IMR-90 (cell line): ENCODE data around the gene ALKAL2. TPM values are rescaled to one million over a fixed set of nuclear protein-coding genes. Genes with fewer than 3 reads are reported as not detected.

Source experiments
- ATAC-seq: fragments of 200-7000 bp; cut with Tn5 transposase; 2 replicates; pipeline ENCODE4 v1.9.1; 2020; ENCODE audit warnings: low read depth, mild to moderate bottlenecking, moderate library complexity
- BruUV-seq: library from RNA; stranded (reverse); fragments of 400-500 nt; replicated peaks from 2 replicates; lab custom pipeline; 2021; lab: Mats Ljungman, UMichigan
- CTCF ChIA-PET: fragments of 300-600 bp; formaldehyde crosslinking; extraction: SDS; loops from one replicate; lab custom pipeline; 2021; ENCODE audit warnings: antibody characterized with exemption; lab: Yijun Ruan, JAX
- POLR2A ChIA-PET: fragments of 300-600 bp; sonication (Branson Sonifier 250); formaldehyde crosslinking; loops from one replicate; lab custom pipeline; 2022; ENCODE audit warnings: antibody characterized with exemption; ENCODE audit not compliant: unreplicated experiment; lab: Charles Lee
- DNase-seq: peaks from one replicate; pipeline ENCODE4 v3.0.0; 2013
- H2AFZ ChIP-seq: replicated peaks from 2 replicates; pipeline ENCODE3; 2013; ENCODE audit warnings: low read length, mild to moderate bottlenecking; ENCODE audit not compliant: poor library complexity
- H2AK5ac ChIP-seq: 2 replicates; pipeline ENCODE4 v1.6.1; 2013; ENCODE audit warnings: low read depth, low read length, inconsistent platforms
- H2AK9ac ChIP-seq: replicated peaks from 2 replicates; pipeline ENCODE3; 2013; ENCODE audit warnings: mild to moderate bottlenecking, low read depth, low read length, moderate library complexity; ENCODE audit not compliant: poor library complexity
- H2BK120ac ChIP-seq: 2 replicates; pipeline ENCODE4 v1.6.1; 2013; ENCODE audit warnings: low read depth, low read length, inconsistent platforms
- H2BK15ac ChIP-seq: 3 replicates; pipeline ENCODE4 v1.6.1; 2013; ENCODE audit warnings: low read depth, low read length, inconsistent platforms
- H2BK20ac ChIP-seq: 2 replicates; pipeline ENCODE4 v1.6.1; 2013; ENCODE audit warnings: low read depth, mild to moderate bottlenecking, inconsistent platforms, low read length, moderate library complexity
- H2BK5ac ChIP-seq: 2 replicates; pipeline ENCODE4 v1.6.1; 2013; ENCODE audit warnings: mild to moderate bottlenecking, low read depth, low read length, inconsistent platforms; ENCODE audit not compliant: poor library complexity, severe bottlenecking
- H3K14ac ChIP-seq: replicated peaks from 2 replicates; pipeline ENCODE4 v1.6.1; 2013; ENCODE audit warnings: low read depth, low read length, inconsistent platforms
- H3K18ac ChIP-seq: 2 replicates; pipeline ENCODE4 v1.6.1; 2013; ENCODE audit warnings: low read depth, low read length, control low read depth
- H3K23ac ChIP-seq: 2 replicates; pipeline ENCODE4 v1.6.1; 2013; ENCODE audit warnings: low read depth, low read length, inconsistent platforms
- H3K27ac ChIP-seq: 2 replicates; pipeline ENCODE4 v1.5.1; 2013; ENCODE audit warnings: mild to moderate bottlenecking, control low read depth, low read length; ENCODE audit not compliant: insufficient read depth
- H3K27me3 ChIP-seq: 2 replicates; pipeline ENCODE4 v1.6.1; 2013; ENCODE audit warnings: low read length; ENCODE audit not compliant: control insufficient read depth, insufficient read depth
- H3K36me3 ChIP-seq: 2 replicates; pipeline ENCODE4 v1.6.1; 2013; ENCODE audit warnings: low read length, mixed read lengths; ENCODE audit not compliant: control insufficient read depth, insufficient read depth
- H3K4ac ChIP-seq: 2 replicates; pipeline ENCODE4 v1.6.1; 2013; ENCODE audit warnings: low read depth, low read length, inconsistent platforms
- H3K4me1 ChIP-seq: 2 replicates; pipeline ENCODE4 v1.6.1; 2013; ENCODE audit warnings: low read length, mixed read lengths; ENCODE audit not compliant: control insufficient read depth, insufficient read depth
- H3K4me2 ChIP-seq: 2 replicates; pipeline ENCODE4 v1.6.1; 2013; ENCODE audit warnings: low read depth, mild to moderate bottlenecking, control low read depth, low read length, moderate library complexity
- H3K4me3 ChIP-seq: 2 replicates; pipeline ENCODE4 v1.5.1; 2013; ENCODE audit warnings: low read depth, mild to moderate bottlenecking, control low read depth, low read length, moderate library complexity; ENCODE audit not compliant: insufficient read depth
- H3K56ac ChIP-seq: 2 replicates; pipeline ENCODE4 v1.6.1; 2013; ENCODE audit warnings: low read length, inconsistent platforms; ENCODE audit not compliant: insufficient read depth; ENCODE audit errors: extremely low read depth
- H3K79me1 ChIP-seq, 2 experiments: 2 replicates each; pipeline ENCODE4 v1.6.1; 2013; ENCODE audit warnings: low read length in 2 of 2, inconsistent platforms in 1 of 2, low read depth in 1 of 2
- H3K9ac ChIP-seq: 2 replicates; pipeline ENCODE4 v1.6.1; 2013; ENCODE audit warnings: low read depth, low read length, control low read depth
- H3K9me1 ChIP-seq: 2 replicates; pipeline ENCODE4 v1.6.1; 2013; ENCODE audit warnings: low read length, inconsistent platforms; ENCODE audit not compliant: insufficient read depth
- H3K9me3 ChIP-seq: 2 replicates; pipeline ENCODE4 v1.6.1; 2013; ENCODE audit warnings: low read length; ENCODE audit not compliant: control insufficient read depth, insufficient read depth
- H4K20me1 ChIP-seq: 2 replicates; pipeline ENCODE4 v1.6.1; 2013; ENCODE audit warnings: low read length, inconsistent platforms; ENCODE audit not compliant: insufficient read depth
- H4K5ac ChIP-seq: 2 replicates; pipeline ENCODE4 v1.6.1; 2013; ENCODE audit warnings: mild to moderate bottlenecking, low read depth, low read length, control low read depth
- H4K8ac ChIP-seq, 2 experiments: 2 replicates each; pipeline ENCODE4 v1.6.1; 2013; ENCODE audit warnings: low read depth in 2 of 2, low read length in 2 of 2, control low read depth in 1 of 2, inconsistent platforms in 1 of 2
- H4K91ac ChIP-seq: 2 replicates; pipeline ENCODE4 v1.6.1; 2013; ENCODE audit warnings: low read depth, low read length, inconsistent platforms; ENCODE audit not compliant: insufficient read depth
- CEBPB ChIP-seq: IDR thresholded peaks from 2 replicates; pipeline ENCODE4 v1.6.1; 2012; ENCODE audit warnings: low read depth, low read length, improper control_type of control experiment
- CHD1 ChIP-seq: IDR thresholded peaks from 2 replicates; pipeline ENCODE4 v1.6.1; 2012; ENCODE audit warnings: low read depth, low read length, improper control_type of control experiment
- FOS ChIP-seq: fragments of 150-350 bp; IDR thresholded peaks from 2 replicates; pipeline ENCODE4 v1.6.1; 2016; ENCODE audit warnings: low read depth, low read length
- MAFK ChIP-seq: IDR thresholded peaks from 2 replicates; pipeline ENCODE4 v1.6.1; 2012; ENCODE audit warnings: low read depth, low read length, improper control_type of control experiment
- MAZ ChIP-seq: IDR thresholded peaks from 2 replicates; pipeline ENCODE4 v1.6.1; 2012; ENCODE audit warnings: low read depth, mild to moderate bottlenecking, low read length, improper control_type of control experiment, moderate library complexity, borderline replicate concordance
- NFE2L2 ChIP-seq: fragments of 150-350 bp; IDR thresholded peaks from 2 replicates; pipeline ENCODE4 v1.6.1; 2016; ENCODE audit warnings: low read depth, mild to moderate bottlenecking, low read length
- POLR2A ChIP-seq: IDR thresholded peaks from 2 replicates; pipeline ENCODE4 v1.6.1; 2012; ENCODE audit warnings: mild to moderate bottlenecking, low read depth, low read length
- RCOR1 ChIP-seq: IDR thresholded peaks from 2 replicates; pipeline ENCODE4 v1.6.1; 2012; ENCODE audit warnings: mild to moderate bottlenecking, low read length, improper control_type of control experiment; ENCODE audit not compliant: insufficient replicate concordance
- RFX5 ChIP-seq: IDR thresholded peaks from 2 replicates; pipeline ENCODE4 v1.8.0; 2012; ENCODE audit warnings: low read depth, mild to moderate bottlenecking, low read length, moderate library complexity
- SMC3 ChIP-seq: fragments of 150-350 bp; IDR thresholded peaks from 2 replicates; pipeline ENCODE4 v1.6.1; 2016; ENCODE audit warnings: low read depth, mild to moderate bottlenecking, antibody characterized with exemption, low read length, moderate library complexity
- WGBS, 2 experiments: methylation state at CpG; one replicate each; pipeline versions ENCODE4 v1.1.5 to v1.1.7; 2013; ENCODE audit warnings: missing lambda C conversion rate in 2 of 2; ENCODE audit not compliant: insufficient read length in 1 of 2; ENCODE audit errors: extremely low coverage in 2 of 2; 5-methylcytosine and 5-hydroxymethylcytosine counted together
- dilution Hi-C: fragments of 300-500 bp; cut with HindIII; formaldehyde crosslinking; loops from one replicate; pipeline ENCODE4 v1.14.3; 2018; ENCODE audit warnings: low sequenced_read_pairs; ENCODE audit not compliant: unreplicated experiment
- in situ Hi-C: fragments of 300-500 bp; cut with MboI; formaldehyde crosslinking; loops from 3 replicates; pipeline ENCODE4 v1.14.3; 2019; ENCODE audit warnings: low sequenced_read_pairs, inconsistent platforms, mixed read lengths
- intact Hi-C: fragments of 100-400 bp; cut with micrococcal nuclease; formaldehyde crosslinking; loops from 2 replicates; pipeline ENCODE4 v1.10.0; 2022
- polyA plus RNA-seq, 3 experiments: library from polyadenylated mRNA; depleted of rRNA; stranded (reverse); fragments of >200 nt; gene quantifications; 2 replicates each; pipeline ENCODE4 v1.2.3, GENCODE V29; 2012; ENCODE audit warnings: low replicate concordance in 1 of 3
- total RNA-seq: library from RNA; depleted of rRNA; stranded (reverse); fragments of >200 nt; gene quantifications from 2 replicates; pipeline ENCODE4 v1.2.3, GENCODE V29; 2012
- TF ChIP-seq, protein P1 (sequence below): fragments of 150-350 bp; IDR thresholded peaks from 2 replicates; pipeline ENCODE4 v1.6.1; 2016; ENCODE audit warnings: low read depth, mild to moderate bottlenecking, low read length, moderate library complexity, borderline replicate concordance
- TF ChIP-seq, protein P2 (sequence below): conservative IDR thresholded peaks from 2 replicates; pipeline ENCODE4 v1.5.1; 2012; ENCODE audit warnings: mild to moderate bottlenecking, low read depth, low read length, improper control_type of control experiment

Gene ALKAL2
- total and polyA plus RNA-seq, 2 of the 4 experiments (the other 2 are of a cell fraction): not detected

GRCh38 chr2:271917-272316, 16.0 kb downstream of the ALKAL2 start:
- peaks cover 16% of the 10 kb centered on the region for H3K36me3 ChIP-seq

More at GRCh38 chr2:271917-272316, 16.0 kb downstream of the ALKAL2 start:
- no peaks in the 10 kb centered on the region for H3K27me3 ChIP-seq
- dilution Hi-C loops: no loop called here
- H3K9me1 ChIP-seq: peaks cover 2% of the 10 kb centered on the region
- H3K56ac ChIP-seq: no peak overlapping the region
- H2BK20ac ChIP-seq: no peak overlapping the region
- H3K14ac ChIP-seq: no peak overlapping the region
- H3K79me1 ChIP-seq: peaks cover 23 to 54% of the 10 kb centered on the region in 2 experiments
- no peak overlapping the region for H2BK120ac ChIP-seq
- H4K5ac ChIP-seq: no peak overlapping the region
- DNase-seq (no peak), ATAC-seq (no peak)
- BruUV-seq: no TSS peak
- no peak overlapping the region for H3K4me2 ChIP-seq
- TF ChIP-seq CHD1 (no peak), RFX5 (no peak), RCOR1 (no peak), CEBPB (no peak), NFE2L2 (no peak), POLR2A (no peak), MAZ (no peak), MAFK (no peak), SMC3 (no peak), FOS (no peak)
- TF ChIP-seq, protein P1, sequence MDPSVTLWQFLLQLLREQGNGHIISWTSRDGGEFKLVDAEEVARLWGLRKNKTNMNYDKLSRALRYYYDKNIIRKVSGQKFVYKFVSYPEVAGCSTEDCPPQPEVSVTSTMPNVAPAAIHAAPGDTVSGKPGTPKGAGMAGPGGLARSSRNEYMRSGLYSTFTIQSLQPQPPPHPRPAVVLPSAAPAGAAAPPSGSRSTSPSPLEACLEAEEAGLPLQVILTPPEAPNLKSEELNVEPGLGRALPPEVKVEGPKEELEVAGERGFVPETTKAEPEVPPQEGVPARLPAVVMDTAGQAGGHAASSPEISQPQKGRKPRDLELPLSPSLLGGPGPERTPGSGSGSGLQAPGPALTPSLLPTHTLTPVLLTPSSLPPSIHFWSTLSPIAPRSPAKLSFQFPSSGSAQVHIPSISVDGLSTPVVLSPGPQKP: no peak
- TF ChIP-seq, protein P2, sequence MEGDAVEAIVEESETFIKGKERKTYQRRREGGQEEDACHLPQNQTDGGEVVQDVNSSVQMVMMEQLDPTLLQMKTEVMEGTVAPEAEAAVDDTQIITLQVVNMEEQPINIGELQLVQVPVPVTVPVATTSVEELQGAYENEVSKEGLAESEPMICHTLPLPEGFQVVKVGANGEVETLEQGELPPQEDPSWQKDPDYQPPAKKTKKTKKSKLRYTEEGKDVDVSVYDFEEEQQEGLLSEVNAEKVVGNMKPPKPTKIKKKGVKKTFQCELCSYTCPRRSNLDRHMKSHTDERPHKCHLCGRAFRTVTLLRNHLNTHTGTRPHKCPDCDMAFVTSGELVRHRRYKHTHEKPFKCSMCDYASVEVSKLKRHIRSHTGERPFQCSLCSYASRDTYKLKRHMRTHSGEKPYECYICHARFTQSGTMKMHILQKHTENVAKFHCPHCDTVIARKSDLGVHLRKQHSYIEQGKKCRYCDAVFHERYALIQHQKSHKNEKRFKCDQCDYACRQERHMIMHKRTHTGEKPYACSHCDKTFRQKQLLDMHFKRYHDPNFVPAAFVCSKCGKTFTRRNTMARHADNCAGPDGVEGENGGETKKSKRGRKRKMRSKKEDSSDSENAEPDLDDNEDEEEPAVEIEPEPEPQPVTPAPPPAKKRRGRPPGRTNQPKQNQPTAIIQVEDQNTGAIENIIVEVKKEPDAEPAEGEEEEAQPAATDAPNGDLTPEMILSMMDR: no peak
- H4K8ac ChIP-seq: no peak overlapping the region
- no peak overlapping the region for H2AK5ac ChIP-seq
- no peak overlapping the region for H3K4ac ChIP-seq
- no peak overlapping the region for H4K91ac ChIP-seq
- H3K27ac ChIP-seq: no peak overlapping the region
- H2AFZ ChIP-seq: no peak overlapping the region
- H3K23ac ChIP-seq: no peak overlapping the region
- no peak overlapping the region for H3K9ac ChIP-seq
- ChIA-PET CTCF (interaction anchor here (0.8 kb wide), 1 partner anchor 882 kb away, joined by 3 read pairs; no protein-coding TSS in a partner anchor), POLR2A (no interaction called here)
- no peak overlapping the region for H3K4me3 ChIP-seq
- no peak overlapping the region for H2BK5ac ChIP-seq
- no peaks in the 10 kb centered on the region for H3K9me3 ChIP-seq
- intact Hi-C loops: no loop called here
- H2AK9ac ChIP-seq: no peak overlapping the region
- no peak overlapping the region for H3K18ac ChIP-seq
- no CpG with 5 or more reads among the region's 12 CpGs for WGBS, 2 experiments
- in situ Hi-C loops: no loop called here
- H4K20me1 ChIP-seq: peaks cover 73% of the 10 kb centered on the region
- H3K4me1 ChIP-seq: no peaks in the 10 kb centered on the region
- no peak overlapping the region for H2BK15ac ChIP-seq
